H54 (cell line): ENCODE data around the gene PRICKLE2.

ENCODE experiments used
- DNase-seq: peaks from one replicate; pipeline ENCODE4 v3.0.0; 2011; ENCODE audit warnings: low spot score, mixed read lengths; ENCODE audit not compliant: insufficient read length
- FAIRE-seq: peaks from 3 replicates; lab custom pipeline; 2011; peaks lifted over from hg19 to GRCh38; lab: Jason Lieb, UNC
- POLR2A ChIP-seq: IDR thresholded peaks from 2 replicates; pipeline ENCODE4 v1.6.1; 2011; ENCODE audit warnings: low read depth, mild to moderate bottlenecking, low read length

The PRICKLE2 gene

GRCh38 chr3:64157150-64158035, 67.9 kb downstream of the PRICKLE2 start:
- no peak for TF ChIP-seq POLR2A
- DNase-seq: no peak
- no peak for FAIRE-seq

GRCh38 chr3:64155328-64155727, 69.9 kb downstream of the PRICKLE2 start:
- FAIRE-seq (no peak), DNase-seq (no peak)
- TF ChIP-seq POLR2A: no peak

- DNase-seq: no peak
- FAIRE-seq: no peak
- no peak for TF ChIP-seq POLR2A
These were observed 72.4 kb downstream of the PRICKLE2 start for GRCh38 chr3:64152676-64153466.

- no peak for TF ChIP-seq POLR2A
- DNase-seq: no peak
- no peak for FAIRE-seq
These were observed 73.2 kb downstream of the PRICKLE2 start for GRCh38 chr3:64152086-64152485.

- no peak for DNase-seq
- TF ChIP-seq POLR2A: no peak
- no peak for FAIRE-seq
These were observed 73.9 kb downstream of the PRICKLE2 start for GRCh38 chr3:64151342-64151871.

- TF ChIP-seq POLR2A: no peak
- no peak for FAIRE-seq
- DNase-seq: no peak
These were observed 74.6 kb downstream of the PRICKLE2 start for GRCh38 chr3:64150623-64151207.

GRCh38 chr3:64149886-64150285, 75.4 kb downstream of the PRICKLE2 start:
- TF ChIP-seq POLR2A: no peak
- no peak for DNase-seq
- FAIRE-seq: no peak

- FAIRE-seq (no peak), DNase-seq (no peak)
- no peak for TF ChIP-seq POLR2A
These were observed 76.2 kb downstream of the PRICKLE2 start for GRCh38 chr3:64148955-64149653.

GRCh38 chr3:64147211-64147610, 78.1 kb downstream of the PRICKLE2 start:
- no peak for TF ChIP-seq POLR2A
- no peak for DNase-seq
- no peak for FAIRE-seq

GRCh38 chr3:64145438-64145837, 79.8 kb downstream of the PRICKLE2 start:
- FAIRE-seq (no peak), DNase-seq (no peak)
- TF ChIP-seq POLR2A: no peak

- FAIRE-seq: no peak
- DNase-seq: no peak
- TF ChIP-seq POLR2A: no peak
These were observed 80.9 kb downstream of the PRICKLE2 start for GRCh38 chr3:64144241-64144900.

- FAIRE-seq: no peak
- peak; percentile 12 for DNase-seq
- no peak for TF ChIP-seq POLR2A
These were observed 81.7 kb downstream of the PRICKLE2 start for GRCh38 chr3:64143409-64144130.
